Eye (tissue), 1 donor: ENCODE measurements around the gene ABCB10.
"Not testable (repeated sequence)": the region's sequence is repeated elsewhere in the genome, so short reads cannot be mapped to it uniquely, and the experiment has no call there.

ENCODE experiments used
- DNase-seq: peaks from one replicate; pipeline ENCODE4 v3.0.0-alpha.2; 2015

Gene ABCB10

GRCh38 chr1:229558460-229559335 lies at the start of gene ABCB10:
Gene ABCB10 (minus strand): TSS chr1:229558707. CDS start chr1:229558652, 55 bp downstream.
- DNase-seq, result peak; percentile 99

GRCh38 chr1:229607370-229607769 lies 48.9 kb upstream of the ABCB10 start:
- DNase-seq, result no peak

- no peak for DNase-seq
Observed at GRCh38 chr1:229603371-229604005, 45.0 kb upstream of the ABCB10 start.

- no peak for DNase-seq
Observed at GRCh38 chr1:229600229-229600628, 41.7 kb upstream of the ABCB10 start.

- DNase-seq, result no peak
Observed at GRCh38 chr1:229599218-229599954, 40.9 kb upstream of the ABCB10 start.

GRCh38 chr1:229597877-229598276 lies 39.4 kb upstream of the ABCB10 start:
- no peak for DNase-seq

- DNase-seq, result no peak
Observed at GRCh38 chr1:229596925-229597699, 38.6 kb upstream of the ABCB10 start.

GRCh38 chr1:229595876-229596275 lies 37.4 kb upstream of the ABCB10 start:
- not testable (repeated sequence) for DNase-seq

- no peak for DNase-seq
Observed at GRCh38 chr1:229594227-229595008, 35.9 kb upstream of the ABCB10 start.

GRCh38 chr1:229593800-229594199 lies 35.3 kb upstream of the ABCB10 start:
- DNase-seq, result no peak

GRCh38 chr1:229590119-229590518 lies 31.6 kb upstream of the ABCB10 start:
- no peak for DNase-seq

- no peak for DNase-seq
Observed at GRCh38 chr1:229585338-229585737, 26.8 kb upstream of the ABCB10 start.

GRCh38 chr1:229582715-229583114 lies 24.2 kb upstream of the ABCB10 start:
- DNase-seq, result no peak

- peak; percentile 21 for DNase-seq
Observed at GRCh38 chr1:229582011-229582694, 23.6 kb upstream of the ABCB10 start.

GRCh38 chr1:229581485-229581884 lies 23.0 kb upstream of the ABCB10 start:
- no peak for DNase-seq

- DNase-seq, result peak; percentile 62
Observed at GRCh38 chr1:229579059-229579673, 20.7 kb upstream of the ABCB10 start.

GRCh38 chr1:229578168-229579058 lies 19.9 kb upstream of the ABCB10 start:
- DNase-seq, result no peak

- no peak for DNase-seq
Observed at GRCh38 chr1:229574679-229575442, 16.4 kb upstream of the ABCB10 start.

GRCh38 chr1:229572286-229572685 lies 13.8 kb upstream of the ABCB10 start:
- DNase-seq, result no peak
